A673 (cell line): Measurements from ENCODE around the gene SEZ6L.

Source experiments
- EZH2 ChIP-seq: fragments of 200-600 bp; sonication (generic); IDR thresholded peaks from 2 replicates; pipeline ENCODE4 v1.6.1; 2017; ENCODE audit warnings: borderline replicate concordance, low read depth, mild to moderate bottlenecking, mixed read lengths, antibody characterized with exemption, low read length; ENCODE audit not compliant: poor library complexity, severe bottlenecking
- TF ChIP-seq, protein P1 (sequence below): fragments of 300-800, 200-600 bp; sonication (generic); conservative IDR thresholded peaks from 2 replicates; pipeline ENCODE4 v1.5.1; 2017; ENCODE audit warnings: low read depth, mild to moderate bottlenecking, antibody characterized with exemption, low read length, moderate library complexity, mixed read lengths

DNA sequence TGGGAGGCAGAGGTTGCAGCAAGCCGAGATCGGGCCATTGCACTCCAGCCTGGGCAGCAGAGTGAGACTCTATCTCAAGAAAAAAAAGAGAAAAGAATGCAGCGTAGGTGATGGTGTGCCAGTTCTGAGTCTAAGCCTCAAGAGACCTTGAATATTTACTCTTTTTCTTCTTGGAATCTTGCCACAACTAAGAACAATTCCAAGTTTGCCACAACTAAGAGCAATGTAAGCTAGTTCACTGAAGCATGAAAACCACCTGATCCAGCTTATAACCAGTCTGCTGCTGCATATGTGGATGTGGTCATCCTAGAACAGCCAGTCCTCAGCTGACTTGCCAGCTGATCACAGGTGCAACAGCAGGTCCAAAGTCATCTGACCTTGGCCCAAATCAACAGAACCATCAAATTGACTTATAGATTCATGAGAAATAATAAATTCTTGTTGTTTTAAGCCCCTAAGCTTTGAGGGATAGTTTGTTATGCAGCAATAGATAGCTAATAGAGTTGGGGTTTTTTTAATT lies 25.4 kb upstream of the SEZ6L start:
- TF ChIP-seq, protein P1, sequence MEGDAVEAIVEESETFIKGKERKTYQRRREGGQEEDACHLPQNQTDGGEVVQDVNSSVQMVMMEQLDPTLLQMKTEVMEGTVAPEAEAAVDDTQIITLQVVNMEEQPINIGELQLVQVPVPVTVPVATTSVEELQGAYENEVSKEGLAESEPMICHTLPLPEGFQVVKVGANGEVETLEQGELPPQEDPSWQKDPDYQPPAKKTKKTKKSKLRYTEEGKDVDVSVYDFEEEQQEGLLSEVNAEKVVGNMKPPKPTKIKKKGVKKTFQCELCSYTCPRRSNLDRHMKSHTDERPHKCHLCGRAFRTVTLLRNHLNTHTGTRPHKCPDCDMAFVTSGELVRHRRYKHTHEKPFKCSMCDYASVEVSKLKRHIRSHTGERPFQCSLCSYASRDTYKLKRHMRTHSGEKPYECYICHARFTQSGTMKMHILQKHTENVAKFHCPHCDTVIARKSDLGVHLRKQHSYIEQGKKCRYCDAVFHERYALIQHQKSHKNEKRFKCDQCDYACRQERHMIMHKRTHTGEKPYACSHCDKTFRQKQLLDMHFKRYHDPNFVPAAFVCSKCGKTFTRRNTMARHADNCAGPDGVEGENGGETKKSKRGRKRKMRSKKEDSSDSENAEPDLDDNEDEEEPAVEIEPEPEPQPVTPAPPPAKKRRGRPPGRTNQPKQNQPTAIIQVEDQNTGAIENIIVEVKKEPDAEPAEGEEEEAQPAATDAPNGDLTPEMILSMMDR: no peak
- TF ChIP-seq EZH2: no peak
